ENCODE data around the gene AGPS. TPM values are rescaled to one million over a fixed set of nuclear protein-coding genes. Genes with fewer than 3 reads are reported as not detected.
A peak's percentile ranks its signal among the peaks of the same experiment; 100 is the strongest.

The AGPS gene
- total and polyA plus RNA-seq, 2 donors (not counting 1 experiment from before 2014, with no cell fraction given) = 15.9 to 18.0 TPM

DNA sequence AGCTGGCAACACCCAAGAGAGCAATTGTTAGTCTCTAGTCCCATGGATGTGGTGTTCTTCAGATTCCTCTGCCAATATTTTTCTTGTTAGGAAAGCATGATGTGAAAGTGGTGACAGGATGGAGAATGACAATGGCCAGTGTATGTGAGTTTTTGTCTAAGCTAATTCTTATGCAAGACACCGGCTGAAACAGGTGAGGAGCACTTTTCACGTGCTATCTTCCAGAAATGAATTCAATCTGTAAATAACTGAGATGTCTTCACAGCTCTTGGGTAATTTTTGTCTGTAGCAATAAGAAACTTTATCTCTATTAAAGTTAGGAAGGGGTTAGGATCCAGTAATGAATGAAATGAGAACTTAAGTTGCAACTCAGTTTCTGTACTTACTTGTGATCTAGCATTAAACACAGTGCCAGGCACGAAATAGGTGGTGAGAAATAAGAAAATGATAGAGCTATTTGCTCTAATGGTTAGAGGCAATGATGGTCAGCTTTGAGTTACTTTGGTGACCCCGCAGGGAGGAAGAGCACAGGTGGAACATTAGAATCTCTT, 676 bp upstream of the AGPS start:
- Histone ChIP-seq H3K27me3 (ENCODE audit: control insufficient read depth, insufficient read depth, low read length) (no peaks in the 10 kb centered on the region), H4K20me1 (ENCODE audit: control insufficient read depth, extremely low read depth, insufficient read depth, low read length) (no peaks in the 10 kb centered on the region), H3K27ac (ENCODE audit: insufficient read depth, low read length) (peak overlapping the region; percentile 63), H3K79me2 (ENCODE audit: control insufficient read depth, insufficient read depth, low read length) (peaks cover 3% of the 10 kb centered on the region), H3K4me1 (ENCODE audit: control insufficient read depth, extremely low read depth, insufficient read depth, low read length) (peaks cover 4% of the 10 kb centered on the region), H3K9ac (ENCODE audit: insufficient read depth, low read length) (peak overlapping the region; percentile 75), H3K9me3 (ENCODE audit: control insufficient read depth, insufficient read depth, low read depth, low read length) (no peaks in the 10 kb centered on the region), H3K4me3 (replicated peaks in 1 of 4; ENCODE audit: control extremely low read depth in 1 of 4, insufficient read depth in 1 of 4, low read depth in 3 of 4, low read length in 4 of 4) (peak overlapping the region; percentile 67 to 79 (median 74)), H2AFZ (ENCODE audit: low read length) (peak overlapping the region; percentile 95), H3K36me3 (ENCODE audit: control insufficient read depth, insufficient read depth, low read length) (no peaks in the 10 kb centered on the region), H3K4me2 (ENCODE audit: extremely low read depth, insufficient read depth, low read length) (peak overlapping the region; percentile 97)
- no peak for DNase-seq (ENCODE audit: low read depth in 2 of 2)
- no peak for TF ChIP-seq EZH2 (IDR thresholded peaks at IDR 0.05; ENCODE audit: low read length, missing control alignments)
- TF ChIP-seq, protein P1, sequence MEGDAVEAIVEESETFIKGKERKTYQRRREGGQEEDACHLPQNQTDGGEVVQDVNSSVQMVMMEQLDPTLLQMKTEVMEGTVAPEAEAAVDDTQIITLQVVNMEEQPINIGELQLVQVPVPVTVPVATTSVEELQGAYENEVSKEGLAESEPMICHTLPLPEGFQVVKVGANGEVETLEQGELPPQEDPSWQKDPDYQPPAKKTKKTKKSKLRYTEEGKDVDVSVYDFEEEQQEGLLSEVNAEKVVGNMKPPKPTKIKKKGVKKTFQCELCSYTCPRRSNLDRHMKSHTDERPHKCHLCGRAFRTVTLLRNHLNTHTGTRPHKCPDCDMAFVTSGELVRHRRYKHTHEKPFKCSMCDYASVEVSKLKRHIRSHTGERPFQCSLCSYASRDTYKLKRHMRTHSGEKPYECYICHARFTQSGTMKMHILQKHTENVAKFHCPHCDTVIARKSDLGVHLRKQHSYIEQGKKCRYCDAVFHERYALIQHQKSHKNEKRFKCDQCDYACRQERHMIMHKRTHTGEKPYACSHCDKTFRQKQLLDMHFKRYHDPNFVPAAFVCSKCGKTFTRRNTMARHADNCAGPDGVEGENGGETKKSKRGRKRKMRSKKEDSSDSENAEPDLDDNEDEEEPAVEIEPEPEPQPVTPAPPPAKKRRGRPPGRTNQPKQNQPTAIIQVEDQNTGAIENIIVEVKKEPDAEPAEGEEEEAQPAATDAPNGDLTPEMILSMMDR (conservative IDR thresholded peaks at IDR 0.05 in 1 of 2, IDR thresholded peaks at IDR 0.05 in 1 of 2; ENCODE audit: low read depth in 1 of 2, low read length in 2 of 2) = no peak

DNA sequence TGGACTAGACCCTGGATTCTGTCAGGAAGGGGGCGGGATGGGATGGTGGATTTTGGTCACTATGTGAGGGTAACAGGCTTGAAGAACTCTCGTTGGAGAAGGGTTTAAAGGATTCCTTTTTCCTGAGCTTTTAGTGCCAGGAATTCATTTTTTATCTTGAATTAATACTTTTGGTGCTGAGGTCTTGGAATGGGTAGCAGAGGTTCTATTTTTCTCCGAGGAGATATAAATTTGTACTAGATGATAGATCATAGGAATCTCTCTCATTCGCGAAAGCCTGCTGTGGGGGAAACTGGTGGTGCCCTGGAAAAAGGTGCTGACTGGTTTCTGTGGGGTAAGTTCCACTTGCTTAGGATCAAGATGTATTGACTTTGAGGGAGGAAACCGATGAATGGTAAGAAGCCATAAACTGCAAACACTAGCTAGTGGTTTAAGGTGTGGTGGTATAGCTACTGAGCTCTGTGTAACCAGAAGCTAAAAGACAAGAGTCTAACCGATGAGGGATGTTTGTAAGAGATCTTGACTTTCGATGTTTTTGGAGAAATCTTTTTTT, 706 bp downstream of the AGPS start:
- Histone ChIP-seq H3K9me3 (ENCODE audit: control insufficient read depth, insufficient read depth, low read depth, low read length) (no peaks in the 10 kb centered on the region), H3K4me1 (ENCODE audit: control insufficient read depth, extremely low read depth, insufficient read depth, low read length) (peaks cover 8% of the 10 kb centered on the region), H3K79me2 (ENCODE audit: control insufficient read depth, insufficient read depth, low read length) (peaks cover 3% of the 10 kb centered on the region), H3K4me3 (replicated peaks in 1 of 4; ENCODE audit: control extremely low read depth in 1 of 4, insufficient read depth in 1 of 4, low read depth in 3 of 4, low read length in 4 of 4) (peak overlapping the region; percentile 67 to 82 (median 76)), H2AFZ (ENCODE audit: low read length) (peak overlapping the region; percentile 95), H3K9ac (ENCODE audit: insufficient read depth, low read length) (peak overlapping the region; percentile 75), H3K4me2 (ENCODE audit: extremely low read depth, insufficient read depth, low read length) (peak overlapping the region; percentile 97), H3K27ac (ENCODE audit: insufficient read depth, low read length) (peak overlapping the region; percentile 63), H3K27me3 (ENCODE audit: control insufficient read depth, insufficient read depth, low read length) (no peaks in the 10 kb centered on the region), H4K20me1 (ENCODE audit: control insufficient read depth, extremely low read depth, insufficient read depth, low read length) (peaks cover 1% of the 10 kb centered on the region), H3K36me3 (ENCODE audit: control insufficient read depth, insufficient read depth, low read length) (no peaks in the 10 kb centered on the region)
- DNase-seq (ENCODE audit: low read depth in 2 of 2) = peak in 1 of 2 donors; percentile 22
- TF ChIP-seq, protein P1 (conservative IDR thresholded peaks at IDR 0.05 in 1 of 2, IDR thresholded peaks at IDR 0.05 in 1 of 2; ENCODE audit: low read depth in 1 of 2, low read length in 2 of 2) = no peak
- TF ChIP-seq EZH2 (IDR thresholded peaks at IDR 0.05; ENCODE audit: low read length, missing control alignments) = no peak

DNA sequence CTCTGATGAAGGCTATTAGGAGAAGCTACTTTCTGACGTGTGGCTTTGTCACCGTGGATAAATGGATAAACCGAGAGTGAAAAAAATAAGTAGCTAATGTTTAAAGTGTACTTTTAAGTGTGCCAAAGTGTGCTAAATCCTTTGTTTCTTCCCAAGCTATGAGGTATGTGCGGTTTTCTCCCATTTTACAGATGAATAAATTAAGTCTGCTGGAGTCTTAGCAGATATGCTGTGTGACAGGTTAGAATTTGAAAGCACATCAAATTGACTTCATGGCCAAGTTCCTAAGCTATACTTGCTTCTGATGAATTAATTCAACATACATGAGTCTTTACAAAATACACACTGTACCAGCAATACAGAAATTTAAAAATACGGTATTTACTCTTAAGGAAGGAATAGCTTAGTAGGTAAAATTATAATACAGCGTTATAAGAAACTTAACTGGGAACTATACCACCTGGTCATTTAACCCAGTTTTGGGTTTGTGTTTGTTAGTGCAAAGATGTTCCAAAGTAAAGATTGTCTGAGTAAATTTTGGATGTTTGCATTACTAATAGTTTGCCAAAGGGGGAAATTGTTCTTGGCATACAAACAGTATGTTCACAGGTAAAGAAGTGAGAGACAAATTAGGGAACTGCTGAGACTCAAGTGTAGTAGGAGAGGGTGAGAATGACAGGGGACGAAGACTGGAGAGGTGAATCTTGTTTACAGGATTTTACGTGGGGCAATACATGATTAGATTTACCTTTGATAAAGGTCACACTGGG, 1.4 kb downstream of the AGPS start:
- H3K9me3 ChIP-seq (ENCODE audit: control insufficient read depth, insufficient read depth, low read depth, low read length) = no peaks in the 10 kb centered on the region
- no peak overlapping the region for H3K9ac ChIP-seq (ENCODE audit: insufficient read depth, low read length)
- H3K4me3 ChIP-seq (replicated peaks in 1 of 4; ENCODE audit: control extremely low read depth in 1 of 4, insufficient read depth in 1 of 4, low read depth in 3 of 4, low read length in 4 of 4) = peak overlapping the region in 2 of 4 experiments; percentile 67 to 82
- H3K27ac ChIP-seq (ENCODE audit: insufficient read depth, low read length) = no peak overlapping the region
- TF ChIP-seq, protein P1 (conservative IDR thresholded peaks at IDR 0.05 in 1 of 2, IDR thresholded peaks at IDR 0.05 in 1 of 2; ENCODE audit: low read depth in 1 of 2, low read length in 2 of 2) = no peak
- TF ChIP-seq EZH2 (IDR thresholded peaks at IDR 0.05; ENCODE audit: low read length, missing control alignments) = no peak
- no peaks in the 10 kb centered on the region for H3K27me3 ChIP-seq (ENCODE audit: control insufficient read depth, insufficient read depth, low read length)
- H3K79me2 ChIP-seq (ENCODE audit: control insufficient read depth, insufficient read depth, low read length) = peaks cover 3% of the 10 kb centered on the region
- H4K20me1 ChIP-seq (ENCODE audit: control insufficient read depth, extremely low read depth, insufficient read depth, low read length) = peaks cover 4% of the 10 kb centered on the region
- no peak for DNase-seq (ENCODE audit: low read depth in 2 of 2)
- no peaks in the 10 kb centered on the region for H3K36me3 ChIP-seq (ENCODE audit: control insufficient read depth, insufficient read depth, low read length)
- peaks cover 8% of the 10 kb centered on the region for H3K4me1 ChIP-seq (ENCODE audit: control insufficient read depth, extremely low read depth, insufficient read depth, low read length)
- H3K4me2 ChIP-seq (ENCODE audit: extremely low read depth, insufficient read depth, low read length) = peak overlapping the region; percentile 97
- H2AFZ ChIP-seq (ENCODE audit: low read length) = no peak overlapping the region
